HFFc6 (cell line): ENCODE results near the gene CALCOCO2. TPM values are rescaled to one million over a fixed set of nuclear protein-coding genes. Genes with fewer than 3 reads are reported as not detected.
A peak's percentile ranks its signal among the peaks of the same experiment; 100 is the strongest.

Experiments
- DNase-seq: peaks from one replicate; pipeline ENCODE4 v3.0.0-alpha.2; 2018
- H3K27ac Mint-ChIP-seq: 2 replicates; pipeline ENCODE4 v1.8.0; 2020; ENCODE audit warnings: mild to moderate bottlenecking, mixed read lengths
- H3K27me3 Mint-ChIP-seq: 2 replicates; pipeline ENCODE4 v1.8.0; 2021; ENCODE audit warnings: mild to moderate bottlenecking, moderate library complexity, mixed read lengths; ENCODE audit not compliant: insufficient read depth
- H3K36me3 Mint-ChIP-seq: 2 replicates; pipeline ENCODE4 v1.8.0; 2021; ENCODE audit warnings: low read depth, mixed read lengths
- H3K4me1 Mint-ChIP-seq: 2 replicates; pipeline ENCODE4 v1.8.0; 2020; ENCODE audit warnings: low read depth, mixed read lengths
- H3K4me3 Mint-ChIP-seq: 2 replicates; pipeline ENCODE4 v1.8.0; 2020; ENCODE audit warnings: mild to moderate bottlenecking, moderate library complexity, mixed read lengths
- H3K9me3 Mint-ChIP-seq: 2 replicates; pipeline ENCODE4 v1.8.0; 2020; ENCODE audit warnings: mild to moderate bottlenecking, mixed read lengths
- CTCF ChIP-seq: fragments of 200-600 bp; sonication (generic); IDR thresholded peaks from 2 replicates; pipeline ENCODE4 v1.5.0; 2021; ENCODE audit warnings: antibody characterized with exemption, mild to moderate bottlenecking
- total RNA-seq, 6 experiments: library from RNA; stranded (reverse); fragmentation: NEBNext Ultra II Directional; extraction: Animal tissue kit (Norgen Biotek cat#: 25700); gene quantifications; 2 replicates in 1 of 6; 3 replicates in 5 of 6; pipeline ENCODE4 v1.2.3, GENCODE V29; 2021

The CALCOCO2 gene
- total RNA-seq, 6 experiments from 2014 or later = 71.5 to 91.1 (median 84.5) TPM

DNA sequence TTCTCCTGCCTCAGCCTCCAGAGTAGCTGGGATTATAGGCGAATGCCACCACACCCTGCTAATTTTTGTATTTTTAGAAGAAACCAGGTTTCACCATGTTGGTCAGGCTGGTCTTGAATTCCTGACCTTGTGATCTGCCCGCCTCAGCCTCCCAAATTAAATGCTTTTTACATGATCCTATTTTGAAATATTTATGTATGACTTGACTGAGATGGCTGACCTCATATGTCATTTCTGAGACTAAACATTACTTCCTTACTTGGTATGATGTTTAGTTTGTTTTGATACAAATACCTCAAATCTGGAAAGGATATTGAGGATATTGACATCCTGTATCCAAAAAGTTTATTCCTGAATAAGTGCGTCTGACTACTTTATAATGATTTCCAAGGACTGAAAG is 11.9 kb downstream of the CALCOCO2 start:
- no peaks in the 10 kb centered on the region; the same call in 1 of the 2 replicates for H3K27me3 Mint-ChIP-seq
- TF ChIP-seq CTCF = no peak
- H3K27ac Mint-ChIP-seq = no peak overlapping the region; the same call in 1 of the 2 replicates
- no peaks in the 10 kb centered on the region for H3K9me3 Mint-ChIP-seq
- no peak overlapping the region for H3K4me3 Mint-ChIP-seq
- peaks cover 37% of the 10 kb centered on the region for H3K4me1 Mint-ChIP-seq
- peaks cover 8% of the 10 kb centered on the region for H3K36me3 Mint-ChIP-seq
- DNase-seq = no peak

DNA sequence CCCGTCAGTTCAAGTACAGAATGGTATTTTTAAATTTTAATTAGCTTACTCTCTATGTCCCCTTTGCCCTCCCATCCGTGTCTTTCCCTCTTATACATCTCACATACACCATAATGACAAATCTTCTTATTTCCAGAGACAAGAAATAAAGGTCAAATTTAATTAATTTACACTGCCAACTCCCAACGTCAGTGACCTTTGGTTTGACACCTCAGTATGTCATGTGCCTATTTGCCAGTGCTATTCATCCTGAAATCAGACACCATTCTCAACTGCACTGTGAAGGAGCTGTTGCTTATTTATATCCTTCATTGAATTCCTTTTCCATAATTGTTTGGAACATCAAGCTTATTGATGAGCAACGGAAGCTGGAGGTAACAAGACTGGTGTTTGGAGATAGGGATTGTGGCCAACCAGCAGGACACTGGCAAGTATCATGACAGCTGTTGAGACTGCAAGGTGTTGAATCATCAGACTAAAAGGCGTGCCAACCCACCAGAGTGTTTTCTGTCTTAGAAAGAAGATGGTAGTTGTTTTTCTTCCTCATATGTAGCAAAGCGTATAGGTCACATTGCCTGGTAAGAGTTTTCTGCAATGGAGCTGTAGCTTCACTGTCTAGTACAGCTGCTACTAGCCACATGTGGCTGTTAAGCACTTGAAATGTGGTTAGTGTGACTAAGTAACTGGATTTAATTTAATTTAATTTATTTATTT is 12.5 kb downstream of the CALCOCO2 start:
- H3K27me3 Mint-ChIP-seq = no peaks in the 10 kb centered on the region; the same call in 1 of the 2 replicates
- no peak for TF ChIP-seq CTCF
- H3K4me1 Mint-ChIP-seq = peaks cover 37% of the 10 kb centered on the region
- no peak overlapping the region for H3K27ac Mint-ChIP-seq
- DNase-seq = no peak
- H3K36me3 Mint-ChIP-seq = peaks cover 13% of the 10 kb centered on the region
- H3K4me3 Mint-ChIP-seq = no peak overlapping the region
- H3K9me3 Mint-ChIP-seq = no peaks in the 10 kb centered on the region

GRCh38 chr17:48850792-48851323 is 20.0 kb downstream of the CALCOCO2 start:
- Mint-ChIP-seq H3K36me3 (peaks cover 23% of the 10 kb centered on the region), H3K27ac (peak overlapping the region; percentile 6; the same call in 1 of the 2 replicates)

DNA sequence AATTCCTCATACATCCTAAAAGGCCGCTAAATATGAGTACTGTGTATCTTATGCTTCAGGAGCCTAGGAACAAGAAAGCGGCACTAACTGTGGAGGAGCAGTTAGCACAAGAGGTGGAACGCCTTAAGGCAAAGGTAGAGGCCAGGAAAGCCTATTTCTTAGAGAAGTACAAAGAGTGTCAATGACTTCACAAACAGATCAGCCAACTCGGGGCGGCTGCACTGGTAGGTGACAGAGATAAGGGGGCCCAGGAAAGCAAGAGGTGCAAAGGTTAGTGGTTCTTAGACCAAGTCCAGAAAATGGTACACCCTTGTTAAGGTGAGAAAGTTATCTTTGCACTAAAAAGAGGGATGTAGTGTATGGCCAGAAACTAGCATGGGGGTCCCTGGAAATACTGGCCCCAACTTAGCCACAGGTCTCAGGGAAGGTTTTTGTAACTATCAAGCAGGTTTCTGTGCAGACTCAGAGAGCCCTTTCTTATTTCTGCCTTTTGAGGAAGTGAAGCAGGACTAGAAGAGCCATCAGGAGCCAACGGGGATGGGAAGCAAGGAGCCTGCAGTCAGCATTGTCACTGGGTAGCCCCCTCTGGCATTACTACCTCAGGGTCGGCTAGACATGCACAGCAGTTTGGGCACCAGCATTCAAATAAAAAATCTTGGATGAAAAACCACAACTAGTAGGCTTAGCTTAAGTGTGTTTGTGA is 24.1 kb downstream of the CALCOCO2 start:
- Mint-ChIP-seq H3K27me3 (no peaks in the 10 kb centered on the region), H3K4me1 (0 out of 2 replicates have a peak, but pooled peaks cover 5% of the 10 kb centered on the region), H3K36me3 (peaks cover 18% of the 10 kb centered on the region), H3K27ac (no peak overlapping the region), H3K4me3 (no peak overlapping the region), H3K9me3 (no peaks in the 10 kb centered on the region)
- no peak for DNase-seq
- no peak for TF ChIP-seq CTCF

More at GRCh38 chr17:48850792-48851323, 20.0 kb downstream of the CALCOCO2 start:
- no peak for DNase-seq
- H3K9me3 Mint-ChIP-seq = no peaks in the 10 kb centered on the region
- 0 out of 2 replicates have a peak, but pooled peaks cover 5% of the 10 kb centered on the region for H3K4me1 Mint-ChIP-seq
- H3K27me3 Mint-ChIP-seq = no peaks in the 10 kb centered on the region
- TF ChIP-seq CTCF = no peak
- H3K4me3 Mint-ChIP-seq = no peak overlapping the region

DNA sequence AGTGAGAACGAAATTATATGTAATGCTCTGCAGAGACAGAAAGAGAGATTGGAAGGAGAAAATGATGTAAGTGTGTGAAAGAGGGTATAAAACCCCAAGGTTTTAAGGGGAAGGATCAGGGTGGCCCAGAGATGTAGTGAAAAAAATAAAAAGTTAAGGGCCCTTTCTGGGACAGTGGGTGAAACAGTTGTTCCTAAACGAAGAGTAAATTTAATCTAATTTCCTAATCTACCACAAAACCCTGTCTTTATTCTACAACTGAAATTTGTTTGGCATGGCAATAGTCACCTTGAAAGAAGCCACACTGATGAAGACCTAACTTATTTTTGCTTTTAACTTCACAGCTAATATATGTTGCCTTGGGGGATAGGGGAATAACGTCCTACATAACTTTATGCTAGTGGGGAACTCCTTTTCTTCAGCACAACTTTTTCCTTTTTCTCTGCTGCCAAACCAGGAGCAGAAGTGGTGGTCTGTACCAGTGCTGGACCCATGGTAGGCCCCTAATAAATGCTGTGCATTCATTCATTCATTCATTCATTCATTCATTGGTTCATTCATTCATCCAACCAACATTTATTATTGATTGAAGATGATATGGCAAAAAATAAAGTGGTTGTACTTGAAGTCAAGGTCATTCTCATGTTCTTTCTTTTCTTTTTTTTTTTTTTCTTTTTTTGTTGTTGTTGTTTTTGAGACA is 25.4 kb downstream of the CALCOCO2 start:
- no peaks in the 10 kb centered on the region for H3K9me3 Mint-ChIP-seq
- H3K4me3 Mint-ChIP-seq = no peak overlapping the region
- TF ChIP-seq CTCF = no peak
- H3K27me3 Mint-ChIP-seq = no peaks in the 10 kb centered on the region
- H3K4me1 Mint-ChIP-seq = 0 out of 2 replicates have a peak, but pooled peaks cover 5% of the 10 kb centered on the region
- H3K27ac Mint-ChIP-seq = no peak overlapping the region
- DNase-seq = no peak
- peaks cover 21% of the 10 kb centered on the region for H3K36me3 Mint-ChIP-seq
